ENCODE measurements around the gene TMEM271. TPM values are rescaled to one million over a fixed set of nuclear protein-coding genes. Genes with fewer than 3 reads are reported as not detected.

Gene TMEM271, protein sequence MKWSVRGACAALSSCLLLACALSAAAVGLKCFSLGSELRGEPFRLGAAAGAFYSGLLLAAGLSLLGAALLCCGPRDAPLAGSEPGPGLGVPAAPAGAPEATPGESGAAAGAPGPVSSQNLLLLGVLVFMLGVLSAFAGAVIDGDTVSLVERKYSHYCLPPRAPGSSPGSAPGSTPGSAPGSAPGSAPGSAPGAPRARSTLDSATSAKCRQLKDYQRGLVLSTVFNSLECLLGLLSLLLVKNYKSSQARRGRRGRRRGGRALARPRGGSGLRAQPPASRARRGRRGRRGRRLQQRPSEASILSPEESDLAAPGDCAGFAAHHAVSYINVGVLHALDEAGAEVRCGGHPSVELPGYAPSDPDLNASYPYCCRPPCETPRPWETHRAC
- total RNA-seq = not detected in 2 replicates

DNA sequence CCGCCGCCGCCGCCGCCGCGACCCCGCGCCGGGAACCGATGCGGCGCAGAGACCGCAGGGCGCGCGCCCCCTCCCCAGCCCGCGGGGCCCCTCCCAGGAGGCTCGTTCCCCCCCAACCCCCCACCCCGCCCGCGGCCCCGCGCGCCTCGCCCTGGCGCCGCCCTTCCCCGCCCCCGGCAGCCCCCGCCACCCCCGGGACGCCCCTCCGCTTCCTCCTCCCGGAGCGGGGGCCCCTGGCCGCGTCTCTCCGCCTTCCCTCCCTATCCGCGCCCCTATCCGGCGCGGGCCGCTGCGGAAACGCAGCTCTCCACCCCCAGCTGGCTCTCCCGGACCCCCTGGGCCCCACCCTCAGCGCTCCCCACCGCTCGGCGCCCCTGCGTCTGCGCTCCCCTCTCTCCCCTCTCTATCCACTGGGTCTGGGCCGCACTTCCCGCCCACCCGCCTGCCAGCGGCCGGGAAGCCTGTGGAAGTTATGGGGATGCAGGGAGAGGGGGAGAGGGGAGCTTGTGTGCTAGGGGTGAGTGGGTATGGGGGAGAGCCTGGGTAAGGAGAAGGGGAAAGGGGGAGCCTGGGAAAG is at the start of gene TMEM271:
TMEM271 (minus strand) TSS at position 51 of the 577 bp plus-strand sequence. CDS start 233 bp downstream, outside the sequence.

DNA sequence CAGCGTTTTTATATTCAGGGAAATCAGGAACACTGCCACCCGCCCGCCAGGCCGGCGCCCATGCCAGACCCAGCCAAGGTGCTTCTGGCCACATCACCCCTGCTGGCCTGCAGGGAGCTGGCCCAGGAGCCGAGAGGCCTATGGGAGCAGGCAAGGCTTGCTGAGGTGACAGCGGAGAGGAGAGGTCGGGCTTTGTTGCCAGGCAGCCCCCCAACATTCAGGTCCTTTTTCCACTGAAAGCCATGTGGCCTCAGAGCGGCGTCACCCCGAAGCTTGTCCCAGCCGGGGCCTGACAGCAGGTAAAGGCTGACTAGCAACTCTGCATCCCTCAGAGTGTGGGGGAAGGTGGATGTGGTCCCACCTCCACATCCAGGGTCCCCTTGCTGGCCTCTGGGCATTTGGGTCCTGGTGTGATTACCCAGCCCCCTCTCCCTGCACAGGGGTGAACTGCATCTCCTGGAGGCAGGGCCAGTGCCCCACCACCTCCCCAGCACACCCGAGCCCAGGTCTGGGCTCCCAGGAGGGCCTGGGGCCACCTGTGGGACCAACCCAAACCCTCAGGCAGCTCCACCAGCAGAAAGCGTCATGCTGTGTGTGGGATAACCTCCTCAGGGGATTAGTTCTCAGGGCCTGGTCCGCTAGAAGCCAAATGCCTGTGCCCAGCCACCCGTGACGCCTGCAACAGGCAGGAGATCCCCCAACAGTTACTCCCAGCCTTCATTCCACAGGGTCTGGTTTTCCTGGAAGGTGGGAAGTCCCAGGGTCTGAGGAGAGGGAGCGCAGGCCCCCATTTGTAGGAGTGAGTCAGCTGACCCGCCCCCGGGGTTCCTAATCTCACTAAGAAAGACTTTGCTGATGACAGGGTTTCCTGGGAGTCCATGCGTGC is 48.9 kb upstream of the TMEM271 start, which contains the start of gene PDE6B:
PDE6B (plus strand) TSS at position 869 of the 886 bp plus-strand sequence. CDS start 54 bp downstream, outside the sequence.

Other genes starting within 250 kb of the TMEM271 start
- gene ZNF141, start 238.5 kb downstream of the TMEM271 start, total RNA-seq = 9.1 and 13.5 TPM in 2 replicates
- 10.5 and 19.5 TPM in 2 replicates for gene ZNF721, start 77.1 kb downstream of the TMEM271 start, total RNA-seq
- gene PIGG, start 77.1 kb downstream of the TMEM271 start, total RNA-seq = 30.2 and 37.4 TPM in 2 replicates
- gene PDE6B, start 49.3 kb upstream of the TMEM271 start, total RNA-seq = 7.5 and 10.2 TPM in 2 replicates
- 78.0 and 168 TPM in 2 replicates for gene ATP5ME, start 98.0 kb upstream of the TMEM271 start, total RNA-seq
- gene MYL5, start 98.2 kb upstream of the TMEM271 start, total RNA-seq = 5.0 and 10.1 TPM in 2 replicates
- 1.9 and 5.2 TPM in 2 replicates for gene SLC49A3, start 112.9 kb upstream of the TMEM271 start, total RNA-seq
- 46.4 and 62.9 TPM in 2 replicates for gene PCGF3, start 129.5 kb upstream of the TMEM271 start, total RNA-seq
- gene CPLX1, start 249.8 kb upstream of the TMEM271 start, total RNA-seq = not detected in 2 replicates